Right lung (tissue), 5 donors: ENCODE measurements around the gene MAP1B. TPM values are rescaled to one million over a fixed set of nuclear protein-coding genes. Genes with fewer than 3 reads are reported as not detected.

Experiments used
- DNase-seq, 2 donors: peaks; one replicate each; pipeline ENCODE4 v3.0.0-alpha.2; 2013
- polyA plus RNA-seq, 5 donors: library from polyadenylated mRNA; unstranded; fragments of 120-200 nt; gene quantifications; one replicate each; pipeline versions ENCODE4 v1.2.1 to v1.2.3, GENCODE V29; 2013; ENCODE audit warnings: inconsistent platforms in 1 of 5, low replicate concordance in 1 of 5; ENCODE audit not compliant: insufficient read length in 5 of 5, insufficient read depth in 1 of 5

Gene MAP1B
- polyA plus RNA-seq, 5 donors, result 15.2 to 22.4 (median 16.1) TPM

DNA sequence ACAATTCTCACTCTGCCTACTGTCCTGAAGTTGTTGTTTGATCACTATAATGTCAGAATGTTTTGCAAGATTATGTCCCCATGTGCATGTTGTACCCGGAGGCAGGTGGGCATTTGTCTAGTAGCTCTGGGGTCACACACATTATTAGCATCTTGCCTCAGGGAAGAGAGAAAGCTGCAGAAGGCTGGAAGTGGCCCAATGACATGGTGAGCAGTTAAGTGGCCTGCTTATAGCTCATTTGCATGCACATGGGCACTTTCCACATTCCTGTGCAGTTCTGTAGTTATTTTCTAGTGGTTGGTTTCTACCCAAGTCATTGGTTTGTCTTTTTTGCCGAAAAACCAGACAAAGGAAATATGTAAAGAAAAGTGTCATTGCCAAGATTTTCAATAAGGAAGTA lies 80.9 kb downstream of the MAP1B start:
- DNase-seq, result no peak

DNA sequence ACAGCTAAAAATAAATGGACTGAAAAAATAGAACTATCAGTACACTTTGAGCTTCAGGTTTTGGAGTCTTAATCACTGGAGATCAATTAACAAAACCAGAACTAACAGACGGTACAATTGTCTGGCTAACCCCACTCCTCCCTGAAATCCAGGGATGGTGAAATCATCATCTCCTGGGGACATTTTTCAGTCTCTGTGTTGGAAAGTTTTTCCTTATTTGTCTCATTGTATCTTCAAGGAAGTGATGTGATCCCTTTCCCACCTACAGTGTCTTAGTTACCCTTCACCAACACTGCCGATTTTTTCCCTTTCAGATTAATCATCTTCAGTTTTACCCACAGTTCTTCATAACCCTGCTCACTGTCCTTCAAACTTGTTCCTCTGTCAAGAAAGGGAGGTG lies 81.9 kb downstream of the MAP1B start:
- no peak for DNase-seq

DNA sequence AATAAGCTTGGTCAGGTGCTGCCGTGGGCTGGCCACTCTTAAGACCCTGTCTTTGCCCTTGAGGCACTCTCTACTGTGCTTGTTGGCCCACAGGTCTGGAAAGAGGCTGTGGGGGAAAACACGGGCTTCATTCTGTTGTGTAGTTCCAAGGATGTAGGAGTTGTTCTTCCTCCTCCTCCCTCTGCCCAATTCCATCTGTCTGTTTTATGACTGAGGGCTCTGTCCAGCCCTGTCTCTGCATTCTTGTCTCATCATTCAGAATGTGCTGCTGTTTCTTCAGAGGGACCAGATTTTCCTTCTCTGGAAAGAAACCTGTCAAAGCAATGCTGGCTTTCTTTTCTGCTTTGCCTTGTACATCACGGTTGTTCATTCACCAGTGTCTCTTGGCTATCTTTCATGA lies 84.1 kb downstream of the MAP1B start:
- no peak for DNase-seq

DNA sequence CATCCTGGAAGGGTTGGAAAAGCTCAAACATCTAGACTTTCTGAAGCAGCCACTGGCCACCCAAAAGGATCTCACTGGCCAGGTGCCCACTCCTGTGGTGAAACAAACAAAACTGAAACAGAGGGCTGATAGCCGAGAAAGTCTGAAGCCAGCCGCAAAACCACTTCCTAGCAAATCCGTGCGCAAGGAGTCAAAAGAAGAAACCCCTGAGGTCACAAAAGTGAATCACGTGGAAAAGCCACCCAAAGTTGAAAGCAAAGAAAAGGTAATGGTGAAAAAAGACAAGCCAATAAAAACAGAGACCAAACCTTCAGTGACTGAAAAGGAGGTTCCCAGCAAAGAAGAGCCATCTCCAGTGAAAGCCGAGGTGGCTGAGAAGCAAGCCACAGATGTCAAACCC lies 87.6 kb downstream of the MAP1B start:
- no peak for DNase-seq

DNA sequence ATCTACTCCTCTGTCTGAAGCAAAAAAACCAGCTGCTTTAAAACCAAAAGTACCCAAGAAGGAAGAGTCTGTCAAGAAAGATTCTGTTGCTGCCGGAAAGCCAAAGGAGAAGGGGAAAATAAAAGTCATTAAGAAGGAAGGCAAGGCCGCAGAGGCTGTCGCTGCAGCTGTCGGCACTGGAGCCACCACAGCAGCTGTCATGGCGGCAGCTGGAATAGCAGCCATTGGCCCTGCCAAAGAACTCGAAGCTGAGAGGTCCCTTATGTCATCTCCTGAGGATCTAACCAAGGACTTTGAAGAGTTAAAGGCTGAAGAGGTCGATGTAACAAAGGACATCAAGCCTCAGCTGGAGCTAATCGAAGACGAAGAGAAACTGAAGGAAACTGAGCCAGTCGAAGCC lies 88.3 kb downstream of the MAP1B start:
- DNase-seq, result no peak

DNA sequence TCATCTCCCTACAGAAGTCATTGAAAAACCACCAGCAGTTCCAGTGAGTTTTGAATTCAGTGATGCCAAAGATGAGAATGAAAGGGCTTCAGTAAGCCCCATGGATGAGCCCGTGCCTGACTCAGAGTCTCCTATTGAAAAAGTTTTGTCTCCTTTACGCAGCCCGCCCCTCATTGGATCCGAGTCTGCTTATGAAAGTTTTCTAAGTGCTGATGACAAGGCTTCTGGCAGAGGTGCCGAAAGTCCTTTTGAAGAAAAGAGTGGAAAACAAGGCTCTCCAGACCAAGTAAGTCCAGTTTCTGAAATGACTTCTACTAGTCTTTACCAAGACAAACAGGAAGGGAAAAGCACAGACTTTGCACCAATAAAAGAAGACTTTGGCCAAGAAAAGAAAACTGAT lies 90.1 kb downstream of the MAP1B start:
- DNase-seq, result no peak

DNA sequence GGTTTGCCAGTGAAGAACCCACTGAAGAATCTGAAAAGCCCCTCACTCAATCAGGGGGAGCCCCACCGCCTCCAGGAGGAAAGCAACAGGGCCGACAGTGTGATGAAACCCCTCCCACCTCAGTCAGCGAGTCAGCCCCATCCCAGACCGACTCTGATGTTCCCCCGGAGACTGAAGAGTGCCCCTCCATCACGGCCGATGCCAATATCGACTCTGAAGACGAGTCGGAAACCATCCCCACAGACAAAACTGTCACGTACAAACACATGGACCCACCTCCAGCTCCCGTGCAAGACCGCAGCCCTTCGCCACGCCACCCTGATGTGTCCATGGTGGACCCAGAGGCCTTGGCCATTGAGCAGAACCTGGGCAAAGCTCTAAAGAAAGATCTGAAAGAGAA lies 92.4 kb downstream of the MAP1B start:
- no peak for DNase-seq

DNA sequence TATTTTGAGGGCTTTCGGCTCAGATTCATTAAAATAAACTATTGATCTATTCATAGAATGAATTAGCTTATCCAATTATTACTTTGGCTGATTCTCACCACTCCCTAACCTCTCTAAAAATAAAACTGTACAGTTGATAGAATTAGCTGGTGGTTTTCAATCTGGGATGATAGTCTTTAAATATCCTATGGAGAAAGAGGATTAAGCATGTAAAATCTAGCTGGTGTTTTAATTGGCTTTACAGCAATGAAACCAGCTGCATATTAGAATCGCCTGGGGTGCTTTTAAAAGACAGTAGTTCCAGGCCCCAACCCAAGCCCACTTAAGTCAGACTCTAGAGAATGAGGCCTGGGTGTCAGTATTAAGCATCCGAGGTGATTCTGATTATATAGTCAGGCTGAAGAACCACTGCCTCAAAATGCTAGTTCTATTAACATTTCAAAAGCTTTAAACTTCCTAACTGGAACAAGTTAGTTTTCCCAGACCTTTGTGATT lies 95.1 kb downstream of the MAP1B start:
- DNase-seq, result no peak

DNA sequence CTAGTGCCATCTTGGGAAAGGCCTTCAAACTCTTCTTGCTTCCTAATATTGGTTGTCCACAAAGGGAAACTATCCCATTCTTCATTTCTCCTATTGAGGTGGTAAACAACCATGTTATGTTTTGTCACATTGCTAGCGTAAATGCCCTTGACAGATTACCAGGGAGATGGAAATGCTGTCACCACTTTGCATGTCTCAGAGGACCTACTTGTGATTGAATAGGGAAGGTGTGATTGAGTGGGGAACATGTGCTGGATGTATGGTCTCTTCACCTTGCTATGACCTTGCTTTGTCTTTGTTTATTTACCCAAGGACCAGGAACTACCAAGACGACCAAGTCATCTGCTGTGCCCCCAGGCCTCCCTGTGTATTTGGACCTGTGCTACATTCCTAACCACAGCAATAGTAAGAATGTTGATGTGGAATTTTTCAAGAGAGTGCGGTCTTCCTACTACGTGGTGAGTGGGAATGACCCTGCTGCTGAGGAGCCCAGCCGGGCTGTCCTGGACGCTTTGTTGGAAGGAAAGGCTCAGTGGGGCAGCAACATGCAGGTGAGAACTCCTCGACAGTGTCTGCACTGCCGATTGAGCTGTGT lies 96.1 kb downstream of the MAP1B start:
- DNase-seq, result no peak

DNA sequence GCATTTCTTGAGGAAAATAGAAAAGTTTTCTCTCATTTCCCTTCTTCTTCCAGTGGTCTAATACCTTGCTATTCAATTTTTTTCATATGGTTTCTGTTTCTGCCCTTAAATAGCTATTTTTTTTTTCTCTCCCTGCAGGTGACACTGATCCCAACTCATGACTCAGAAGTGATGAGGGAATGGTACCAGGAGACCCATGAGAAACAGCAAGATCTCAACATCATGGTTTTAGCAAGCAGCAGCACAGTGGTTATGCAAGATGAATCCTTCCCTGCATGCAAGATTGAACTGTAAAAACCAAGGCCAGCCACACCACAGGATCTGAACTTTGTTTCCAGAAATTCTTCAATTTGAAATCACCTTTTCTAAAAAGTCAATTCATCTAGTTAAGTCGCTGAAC lies 97.7 kb downstream of the MAP1B start:
- DNase-seq, result no peak

DNA sequence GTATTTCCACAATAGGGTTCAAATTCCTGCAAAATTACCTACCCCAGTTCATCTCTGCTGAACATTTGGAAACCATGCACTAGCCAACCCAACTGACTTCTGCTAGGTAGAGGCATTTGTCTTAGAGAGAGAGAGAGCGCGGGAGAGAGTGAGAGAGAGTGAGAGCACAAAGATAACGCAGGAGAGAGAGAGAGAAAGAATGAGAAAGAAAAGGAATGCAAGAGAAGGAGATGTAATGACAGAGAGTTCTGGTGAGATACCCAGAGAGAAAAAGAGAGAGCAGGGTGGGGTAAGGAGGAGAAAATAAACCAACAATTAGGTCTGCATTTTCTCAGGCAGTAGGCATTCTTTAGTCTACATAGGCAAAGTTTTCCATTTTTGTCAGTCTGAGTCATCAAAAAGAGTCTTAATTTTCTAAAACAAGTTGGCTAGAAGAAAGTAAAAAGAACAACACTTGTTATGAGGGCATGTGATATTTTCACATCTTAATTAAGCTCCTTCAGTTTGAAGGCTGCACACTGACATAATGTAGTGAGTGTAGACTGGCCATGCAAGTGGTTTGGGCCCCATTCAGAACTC lies 98.2 kb downstream of the MAP1B start:
- DNase-seq, result no peak

DNA sequence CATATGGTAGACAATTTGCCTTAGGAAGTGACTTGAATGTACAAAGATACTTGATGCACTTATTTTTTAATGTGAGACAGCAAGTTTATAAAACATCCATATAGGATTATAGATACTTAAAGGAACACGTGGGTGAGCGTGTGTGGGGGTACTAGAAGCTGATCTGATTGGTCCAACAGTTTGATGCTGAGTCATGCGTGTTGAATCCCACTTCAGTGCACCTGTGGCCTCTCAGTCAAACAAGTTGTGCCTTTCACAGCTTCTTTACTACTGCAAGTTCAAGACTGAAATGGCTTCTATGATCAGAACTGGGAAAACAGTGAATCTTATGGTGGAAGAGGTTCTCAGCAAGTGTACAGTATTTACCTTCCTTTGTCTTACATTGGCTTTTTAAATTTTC lies 98.9 kb downstream of the MAP1B start:
- no peak for DNase-seq

DNA sequence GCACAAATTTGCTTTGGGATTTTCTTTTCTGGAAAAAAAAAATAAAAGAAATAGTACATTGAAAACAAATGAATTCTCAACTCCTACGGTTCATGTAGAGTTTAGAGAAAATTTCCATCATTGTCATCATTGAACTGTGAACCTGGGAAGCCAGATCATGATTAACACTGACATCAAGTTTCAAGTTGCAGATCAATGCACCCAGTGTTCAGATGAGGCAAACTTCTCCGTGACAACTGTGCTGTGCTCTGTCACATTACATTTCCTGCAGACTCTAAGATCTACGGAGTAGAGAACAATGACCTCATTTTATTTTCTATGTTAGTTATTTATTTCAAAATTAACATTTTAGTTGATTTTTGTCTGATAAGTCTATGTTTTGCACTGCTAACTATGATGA lies 99.7 kb downstream of the MAP1B start:
- no peak for DNase-seq

DNA sequence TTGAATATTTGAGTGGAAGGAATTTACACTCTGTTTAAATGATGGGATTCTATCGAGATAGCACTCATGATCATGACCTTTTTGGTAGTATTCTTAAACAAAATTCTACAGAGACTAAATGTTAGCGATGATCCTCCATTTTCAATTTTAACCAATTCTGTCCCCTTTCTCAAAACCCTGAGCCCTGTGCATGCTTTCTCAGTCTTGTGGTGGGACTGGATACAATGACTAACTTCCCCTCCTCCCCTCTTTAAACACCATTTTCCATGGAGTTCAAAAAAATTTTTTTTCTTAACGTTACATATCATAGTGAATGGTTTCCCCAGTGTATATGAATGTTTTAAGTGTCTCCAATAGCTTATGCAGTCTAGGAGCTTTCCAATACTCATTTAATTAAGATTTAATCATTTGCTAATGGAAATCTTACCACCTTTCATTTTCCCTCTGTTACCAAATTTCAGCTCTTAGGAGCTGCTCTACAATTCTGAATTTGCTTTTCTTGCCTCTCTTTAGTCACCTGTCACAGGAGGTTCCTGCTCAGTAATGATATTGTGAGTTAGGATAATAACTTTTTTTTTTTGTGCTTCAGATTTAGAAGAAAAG lies 101.2 kb downstream of the MAP1B start:
- no peak for DNase-seq

DNA sequence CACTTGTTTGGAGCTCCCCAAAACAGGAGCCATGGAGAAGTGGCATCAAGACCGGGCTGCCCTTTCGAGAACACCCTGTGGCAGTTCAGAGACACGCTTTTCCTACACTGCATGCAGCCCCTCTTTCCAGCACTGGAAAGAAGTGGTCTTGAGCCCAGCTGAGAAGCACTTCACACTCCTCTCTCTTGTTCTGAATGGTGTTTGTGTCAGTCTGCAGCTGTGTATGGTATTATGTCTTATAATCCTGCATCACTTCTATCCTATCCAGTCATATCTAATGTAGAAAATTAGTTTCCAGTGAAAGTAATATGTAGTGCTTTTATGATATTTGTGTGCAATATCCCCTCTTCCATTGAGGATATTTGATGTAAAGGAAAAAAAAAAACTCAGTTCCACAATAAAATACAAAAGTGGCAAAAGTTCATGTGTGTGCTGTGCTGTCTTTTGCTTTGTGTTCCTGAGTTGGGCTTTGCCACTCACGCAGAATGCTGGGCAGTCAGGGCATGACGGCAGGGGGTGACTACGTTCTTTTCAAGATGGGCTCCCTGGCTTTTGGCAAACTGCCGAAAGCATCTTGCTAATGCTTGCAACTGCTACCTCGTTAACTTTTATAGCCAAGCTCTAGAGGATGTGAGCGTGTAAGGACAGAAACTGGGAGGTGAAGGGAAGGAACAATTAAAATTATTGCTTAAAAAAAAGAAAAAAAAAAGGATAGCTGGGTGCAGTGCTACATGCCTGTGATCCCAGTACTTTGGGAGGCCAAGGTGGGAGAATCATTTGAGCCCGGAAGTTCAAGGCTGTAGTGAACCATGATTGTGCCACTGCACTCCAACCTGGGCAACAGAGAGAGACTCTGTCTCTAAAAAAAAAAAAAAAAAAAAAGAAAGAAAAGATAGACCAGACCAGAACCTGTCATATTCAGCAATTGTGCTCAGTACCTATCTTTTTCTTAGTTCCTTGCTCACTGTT lies 102.2 kb downstream of the MAP1B start:
- no peak for DNase-seq

DNA sequence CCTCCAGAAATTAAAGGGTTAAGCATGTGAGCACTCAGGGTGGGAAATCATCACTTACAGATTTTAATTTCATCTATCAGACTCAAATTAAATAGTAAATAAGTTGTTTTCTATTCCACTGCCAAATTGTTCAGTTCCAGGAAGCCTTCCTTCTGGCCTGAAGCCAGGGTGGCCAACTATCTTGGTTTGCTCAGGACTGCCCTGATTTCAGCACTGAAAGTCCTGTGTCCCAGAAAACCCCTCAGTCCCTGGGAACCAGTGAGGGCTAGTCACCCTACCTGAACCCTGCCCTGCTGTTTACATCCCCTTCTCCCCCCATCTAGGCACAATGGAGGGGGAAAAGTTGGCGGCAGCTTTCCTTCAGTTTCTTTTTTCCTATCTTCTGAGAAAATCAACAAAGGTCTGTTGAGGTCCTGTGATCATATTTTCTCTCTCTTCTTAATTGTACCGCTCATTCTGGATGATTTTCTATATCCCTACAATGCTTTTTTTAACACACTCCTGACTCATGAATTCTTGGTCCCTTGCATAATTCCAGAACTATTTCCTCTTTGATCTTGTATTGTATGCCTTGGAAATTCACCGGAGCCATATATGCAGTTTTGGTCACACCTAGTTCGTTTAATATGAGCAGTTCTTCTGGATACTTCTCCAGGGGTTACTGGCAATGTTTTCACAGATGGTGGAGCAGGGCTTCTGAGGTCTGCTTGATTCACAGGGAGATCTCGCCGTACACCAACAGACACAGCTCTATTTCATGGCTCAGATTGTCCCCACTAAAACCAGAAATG lies 103.8 kb downstream of the MAP1B start:
- DNase-seq, result peak; percentile 21 to 34

DNA sequence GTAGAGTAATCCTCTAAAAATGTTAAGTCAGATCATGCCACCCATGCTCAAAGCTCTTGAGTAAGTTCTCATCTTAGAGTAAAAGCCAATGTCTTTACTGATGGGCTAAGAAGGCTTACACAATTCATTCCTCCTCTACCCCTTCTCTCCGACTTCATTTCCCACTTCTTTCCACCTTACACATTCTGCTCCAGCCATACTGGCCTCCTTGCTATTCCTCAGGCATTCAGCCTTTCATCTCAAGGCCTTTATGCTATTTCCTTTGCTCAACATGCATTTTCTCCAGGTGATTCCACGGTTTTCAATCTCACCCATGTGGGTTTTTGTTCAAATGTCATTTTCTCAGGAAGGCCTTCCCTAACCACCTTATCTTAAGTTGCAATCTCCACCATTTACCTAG lies 104.9 kb downstream of the MAP1B start:
- no peak for DNase-seq

DNA sequence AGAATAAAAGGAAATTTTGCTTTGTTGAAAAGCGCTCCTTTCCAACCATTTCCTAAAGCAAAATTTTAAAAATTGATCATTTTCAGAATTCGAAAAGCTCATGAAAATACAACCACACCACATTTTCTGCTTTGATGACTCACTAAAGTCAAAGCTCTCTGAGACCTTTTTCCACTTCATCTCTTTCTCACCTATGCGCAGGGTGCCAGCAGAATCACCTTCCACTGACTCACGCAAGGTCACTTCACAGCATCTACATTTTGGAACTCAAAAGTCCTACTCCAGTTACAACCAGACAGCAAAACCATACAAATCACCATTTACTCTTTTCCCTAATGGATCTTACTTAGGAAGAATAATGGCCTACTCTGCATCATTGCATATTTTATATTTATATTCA lies 106.2 kb downstream of the MAP1B start:
- no peak for DNase-seq

DNA sequence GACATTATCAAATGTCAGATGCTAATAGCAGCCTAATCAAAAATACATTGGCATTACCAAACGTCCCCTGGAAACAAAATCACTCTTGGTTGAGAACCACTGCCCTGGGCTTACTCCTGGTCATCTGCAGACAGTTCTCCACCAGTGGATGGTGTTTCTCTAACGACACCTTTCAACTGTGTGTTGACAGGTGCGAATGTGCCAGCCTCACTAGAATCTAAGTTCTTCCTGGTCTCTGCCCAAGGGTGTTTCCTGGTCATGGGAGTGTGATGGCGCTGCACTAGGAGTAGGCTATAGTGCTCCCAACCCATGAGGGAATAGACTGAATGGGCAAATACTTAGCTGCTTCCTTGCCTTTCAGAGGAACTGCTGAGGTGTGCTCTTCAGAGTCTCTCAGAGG lies 106.9 kb downstream of the MAP1B start:
- DNase-seq, result no peak

DNA sequence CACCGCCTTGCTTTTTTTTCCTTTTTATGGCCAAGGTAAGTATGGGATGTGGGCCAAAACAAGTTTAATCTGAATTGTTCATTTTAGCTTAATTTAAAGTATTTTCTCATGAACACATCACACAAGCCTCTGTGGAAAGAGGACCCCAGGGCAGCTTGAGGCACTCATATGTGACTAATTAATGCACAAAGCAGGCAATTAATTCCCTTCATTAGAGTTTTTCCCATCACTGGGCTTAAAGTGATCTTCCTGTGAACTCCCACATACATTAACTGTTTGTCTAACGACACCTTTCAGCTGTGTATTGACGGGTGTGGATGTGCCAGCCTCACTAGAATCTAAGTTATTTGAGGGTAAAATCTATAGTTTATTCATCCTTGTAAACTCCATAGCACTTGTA lies 109.5 kb downstream of the MAP1B start:
- no peak for DNase-seq

DNA sequence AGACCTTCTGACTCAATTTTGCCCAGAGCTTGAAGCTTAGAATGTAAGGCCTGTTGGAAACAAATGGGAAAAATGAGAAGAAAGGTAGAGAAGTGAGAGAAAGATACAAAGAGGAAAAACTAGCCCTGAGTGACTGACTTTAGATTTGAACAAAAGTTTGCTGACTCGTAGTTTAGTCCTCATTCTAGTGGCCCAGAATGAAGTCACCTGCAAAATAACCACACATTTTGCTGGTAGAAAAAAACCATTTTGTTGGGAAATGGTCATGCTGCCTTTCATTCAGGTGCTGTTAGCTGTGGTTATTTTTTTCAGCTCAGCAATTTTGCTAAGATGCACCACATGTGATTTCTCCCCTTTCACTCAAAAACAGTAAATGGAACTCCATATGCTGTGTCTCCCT lies 113.8 kb downstream of the MAP1B start:
- DNase-seq, result no peak

DNA sequence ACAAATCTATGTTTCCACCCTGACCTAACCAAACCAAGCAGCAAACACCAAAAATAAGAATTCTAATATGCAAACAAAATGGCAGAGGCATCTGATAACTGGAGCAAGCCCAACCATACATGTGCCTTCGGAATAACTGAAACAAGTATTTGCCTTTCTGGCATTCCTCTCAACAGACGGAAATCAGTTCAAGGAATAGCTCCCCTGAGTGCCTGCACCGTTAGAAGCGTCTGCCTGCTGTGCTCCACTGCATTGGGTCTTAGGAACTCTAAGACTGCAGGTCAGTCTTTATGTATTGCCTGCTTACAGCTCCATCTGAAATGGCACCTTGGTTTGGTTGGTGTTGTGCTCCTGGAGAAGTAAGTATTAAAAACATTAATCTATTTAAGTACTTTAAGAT lies 114.3 kb downstream of the MAP1B start:
- no peak for DNase-seq
